ENCODE data around the gene THSD4.

DNA sequence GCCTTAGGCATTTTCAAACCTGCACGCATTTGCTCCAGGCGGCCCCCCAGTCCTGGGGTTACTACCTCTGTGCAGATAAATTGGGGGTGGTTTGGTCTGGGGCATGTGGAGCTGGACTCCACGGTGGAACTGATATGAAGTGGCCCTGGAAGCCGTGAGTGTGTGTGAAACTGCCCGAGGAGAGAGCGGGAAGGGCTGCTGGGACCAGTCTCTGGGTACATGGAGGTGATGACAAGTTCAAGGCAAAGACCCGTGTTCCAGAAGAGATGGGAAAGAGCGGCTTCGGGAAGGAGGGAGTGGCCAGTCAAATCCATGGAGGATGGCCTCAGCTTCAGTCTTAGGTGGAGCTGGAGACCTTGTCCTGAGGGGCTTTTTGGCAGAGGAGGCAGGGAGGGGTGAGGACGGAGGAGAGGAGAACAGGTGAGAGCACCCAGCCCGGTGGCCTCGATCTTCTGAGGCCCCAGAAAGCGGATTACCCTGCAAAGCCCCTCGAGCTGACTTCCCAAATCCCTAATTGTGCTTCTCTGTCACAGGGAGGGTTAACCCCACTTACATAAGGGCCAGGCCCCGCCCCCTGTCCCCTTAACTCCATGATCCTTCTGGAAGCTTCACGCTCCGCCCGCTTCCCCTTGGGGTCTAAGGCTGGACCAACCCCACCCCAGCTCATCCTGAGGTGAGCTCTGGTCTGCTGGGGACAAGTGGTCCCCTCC lies 693.2 kb downstream of the THSD4 start:
- TF ChIP-seq, protein P1, sequence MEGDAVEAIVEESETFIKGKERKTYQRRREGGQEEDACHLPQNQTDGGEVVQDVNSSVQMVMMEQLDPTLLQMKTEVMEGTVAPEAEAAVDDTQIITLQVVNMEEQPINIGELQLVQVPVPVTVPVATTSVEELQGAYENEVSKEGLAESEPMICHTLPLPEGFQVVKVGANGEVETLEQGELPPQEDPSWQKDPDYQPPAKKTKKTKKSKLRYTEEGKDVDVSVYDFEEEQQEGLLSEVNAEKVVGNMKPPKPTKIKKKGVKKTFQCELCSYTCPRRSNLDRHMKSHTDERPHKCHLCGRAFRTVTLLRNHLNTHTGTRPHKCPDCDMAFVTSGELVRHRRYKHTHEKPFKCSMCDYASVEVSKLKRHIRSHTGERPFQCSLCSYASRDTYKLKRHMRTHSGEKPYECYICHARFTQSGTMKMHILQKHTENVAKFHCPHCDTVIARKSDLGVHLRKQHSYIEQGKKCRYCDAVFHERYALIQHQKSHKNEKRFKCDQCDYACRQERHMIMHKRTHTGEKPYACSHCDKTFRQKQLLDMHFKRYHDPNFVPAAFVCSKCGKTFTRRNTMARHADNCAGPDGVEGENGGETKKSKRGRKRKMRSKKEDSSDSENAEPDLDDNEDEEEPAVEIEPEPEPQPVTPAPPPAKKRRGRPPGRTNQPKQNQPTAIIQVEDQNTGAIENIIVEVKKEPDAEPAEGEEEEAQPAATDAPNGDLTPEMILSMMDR (optimal IDR thresholded peaks at IDR 0.05 in 1 of 3, IDR thresholded peaks at IDR 0.05 in 1 of 3, conservative IDR thresholded peaks at IDR 0.05 in 1 of 3; ENCODE audit: extremely low read depth in 1 of 3, insufficient read depth in 2 of 3, low read length in 3 of 3) = no peak
- no peak for TF ChIP-seq EZH2 (IDR thresholded peaks at IDR 0.05; ENCODE audit: low read length)
